Large intestine (tissue), 3 donors: Measurements from ENCODE around the gene CLASP2. TPM values are rescaled to one million over a fixed set of nuclear protein-coding genes. Genes with fewer than 3 reads are reported as not detected.
"Not testable (repeated sequence)": the region's sequence is repeated elsewhere in the genome, so short reads cannot be mapped to it uniquely, and the experiment has no call there.

Experiments used
- DNase-seq, 2 donors: peaks; one replicate each; pipeline versions ENCODE4 v3.0.0 to v3.0.0-alpha.2; 2013
- H3K27ac ChIP-seq: one replicate; pipeline ENCODE4 v1.5.1; 2013; ENCODE audit warnings: low read length
- H3K27me3 ChIP-seq: 2 replicates; pipeline ENCODE4 v1.6.1; 2013; ENCODE audit warnings: low read length; ENCODE audit not compliant: control insufficient read depth, insufficient read depth
- H3K36me3 ChIP-seq: 2 replicates; pipeline ENCODE4 v1.6.1; 2013; ENCODE audit warnings: low read length; ENCODE audit not compliant: control insufficient read depth, insufficient read depth
- H3K4me1 ChIP-seq: one replicate; pipeline ENCODE4 v1.6.1; 2013; ENCODE audit warnings: low read length; ENCODE audit not compliant: control insufficient read depth, insufficient read depth
- H3K4me3 ChIP-seq: one replicate; pipeline ENCODE4 v1.5.1; 2013; ENCODE audit warnings: low read length
- H3K9me3 ChIP-seq: one replicate; pipeline ENCODE4 v1.6.1; 2013; ENCODE audit warnings: mild to moderate bottlenecking, low read depth, low read length, moderate library complexity; ENCODE audit not compliant: control insufficient read depth
- WGBS: methylation state at CpG from one replicate; pipeline ENCODE4 v1.1.5; 2013; ENCODE audit warnings: low lambda C conversion rate; ENCODE audit not compliant: insufficient coverage; 5-methylcytosine and 5-hydroxymethylcytosine counted together
- polyA plus RNA-seq: library from polyadenylated mRNA; unstranded; fragments of 120-200 nt; gene quantifications from one replicate; pipeline ENCODE4 v1.2.1, GENCODE V29; 2013

CLASP2 gene
- polyA plus RNA-seq, 1 donor: 56.2 TPM

GRCh38 chr3:33699275-33699674 is 18.8 kb downstream of the CLASP2 start:
- DNase-seq: no peak
- no peaks in the 10 kb centered on the region for H3K4me1 ChIP-seq
- H3K36me3 ChIP-seq: no peaks in the 10 kb centered on the region
- no peak overlapping the region for H3K27ac ChIP-seq
- 100% methylated on average over 1 of the region's 1 CpG for WGBS
- H3K9me3 ChIP-seq: peaks cover 3% of the 10 kb centered on the region
- H3K27me3 ChIP-seq: no peaks in the 10 kb centered on the region
- no peak overlapping the region for H3K4me3 ChIP-seq

GRCh38 chr3:33694944-33695343 is 23.1 kb downstream of the CLASP2 start:
- Histone ChIP-seq H3K36me3 (no peaks in the 10 kb centered on the region), H3K27ac (no peak overlapping the region), H3K4me1 (no peaks in the 10 kb centered on the region), H3K4me3 (no peak overlapping the region), H3K9me3 (no peaks in the 10 kb centered on the region), H3K27me3 (no peaks in the 10 kb centered on the region)
- no peak for DNase-seq

GRCh38 chr3:33690341-33690740 is 27.7 kb downstream of the CLASP2 start:
- Histone ChIP-seq H3K27me3 (no peaks in the 10 kb centered on the region), H3K4me1 (no peaks in the 10 kb centered on the region), H3K4me3 (no peak overlapping the region), H3K27ac (no peak overlapping the region), H3K9me3 (no peaks in the 10 kb centered on the region), H3K36me3 (no peaks in the 10 kb centered on the region)
- WGBS: 100% methylated on average over 1 of the region's 2 CpGs
- no peak for DNase-seq

- Histone ChIP-seq H3K4me3 (no peak overlapping the region), H3K4me1 (no peaks in the 10 kb centered on the region), H3K27ac (no peak overlapping the region), H3K9me3 (no peaks in the 10 kb centered on the region), H3K36me3 (peaks cover 4% of the 10 kb centered on the region), H3K27me3 (no peaks in the 10 kb centered on the region)
- no peak for DNase-seq
- no CpG with 5 or more reads among the region's 1 CpG for WGBS
Measured at GRCh38 chr3:33687406-33688010, 30.5 kb downstream of the CLASP2 start.

- Histone ChIP-seq H3K4me1 (no peaks in the 10 kb centered on the region), H3K27ac (no peak overlapping the region), H3K4me3 (no peak overlapping the region), H3K9me3 (no peaks in the 10 kb centered on the region), H3K36me3 (peaks cover 7% of the 10 kb centered on the region), H3K27me3 (no peaks in the 10 kb centered on the region)
- no peak for DNase-seq
Measured at GRCh38 chr3:33682770-33683169, 35.3 kb downstream of the CLASP2 start.

GRCh38 chr3:33681667-33682066 is 36.4 kb downstream of the CLASP2 start:
- H3K36me3 ChIP-seq: peaks cover 7% of the 10 kb centered on the region
- DNase-seq: no peak
- no CpG with 5 or more reads among the region's 1 CpG for WGBS
- no peak overlapping the region for H3K27ac ChIP-seq
- no peaks in the 10 kb centered on the region for H3K4me1 ChIP-seq
- H3K9me3 ChIP-seq: no peaks in the 10 kb centered on the region
- no peak overlapping the region for H3K4me3 ChIP-seq
- no peaks in the 10 kb centered on the region for H3K27me3 ChIP-seq

GRCh38 chr3:33678073-33678472 is 40.0 kb downstream of the CLASP2 start:
- no CpG with 5 or more reads among the region's 1 CpG for WGBS
- Histone ChIP-seq H3K9me3 (no peaks in the 10 kb centered on the region), H3K27ac (no peak overlapping the region), H3K4me1 (no peaks in the 10 kb centered on the region), H3K4me3 (no peak overlapping the region), H3K36me3 (peaks cover 4% of the 10 kb centered on the region), H3K27me3 (no peaks in the 10 kb centered on the region)
- no peak for DNase-seq

- not testable (repeated sequence) for H3K4me3 ChIP-seq, H3K27ac ChIP-seq, H3K27me3 ChIP-seq, H3K4me1 ChIP-seq, DNase-seq, H3K36me3 ChIP-seq, H3K9me3 ChIP-seq
- no CpG with 5 or more reads among the region's 3 CpGs for WGBS
Measured at GRCh38 chr3:33673436-33673835, 44.6 kb downstream of the CLASP2 start.

- H3K9me3 ChIP-seq: no peaks in the 10 kb centered on the region
- H3K4me1 ChIP-seq: no peaks in the 10 kb centered on the region
- no peak overlapping the region for H3K4me3 ChIP-seq
- H3K27me3 ChIP-seq: no peaks in the 10 kb centered on the region
- no peak overlapping the region for H3K27ac ChIP-seq
- peaks cover 2% of the 10 kb centered on the region for H3K36me3 ChIP-seq
- WGBS: no CpG with 5 or more reads among the region's 5 CpGs
- DNase-seq: no peak
Measured at GRCh38 chr3:33668618-33669017, 49.4 kb downstream of the CLASP2 start.

- WGBS: 100% methylated on average over 2 of the region's 2 CpGs
- no peak overlapping the region for H3K4me3 ChIP-seq
- no peaks in the 10 kb centered on the region for H3K4me1 ChIP-seq
- no peak for DNase-seq
- no peak overlapping the region for H3K27ac ChIP-seq
- no peaks in the 10 kb centered on the region for H3K9me3 ChIP-seq
- H3K36me3 ChIP-seq: peaks cover 2% of the 10 kb centered on the region
- no peaks in the 10 kb centered on the region for H3K27me3 ChIP-seq
Measured at GRCh38 chr3:33665294-33665693, 52.8 kb downstream of the CLASP2 start.

GRCh38 chr3:33664195-33664594 is 53.9 kb downstream of the CLASP2 start:
- Histone ChIP-seq H3K9me3 (no peaks in the 10 kb centered on the region), H3K27me3 (no peaks in the 10 kb centered on the region), H3K4me1 (peaks cover 4% of the 10 kb centered on the region), H3K4me3 (no peak overlapping the region), H3K27ac (no peak overlapping the region), H3K36me3 (peaks cover 2% of the 10 kb centered on the region)
- 88% methylated on average over 1 of the region's 1 CpG for WGBS
- no peak for DNase-seq
